ENCODE data around the gene HAGH. TPM values are rescaled to one million over a fixed set of nuclear protein-coding genes. Genes with fewer than 3 reads are reported as not detected.

Gene HAGH
- total RNA-seq, 1 donor from 2014 or later, result 35.9 TPM

GRCh38 chr16:1771188-1771863, 55.3 kb downstream of the HAGH start, which contains the start of gene NME3:
NME3 (minus strand) TSS chr16:1771543; CDS start chr16:1771534, 9 bp downstream.
- TF ChIP-seq CTCF (IDR thresholded peaks at IDR 0.05; ENCODE audit: insufficient read depth, low read depth, low read length) (no peak), EZH2 (IDR thresholded peaks at IDR 0.05; ENCODE audit: insufficient read depth, low read length) (no peak)
- H3K4me3 ChIP-seq (ENCODE audit: insufficient read depth, low read depth, low read length), result peak within 1 kb of the TSS; percentile 66
- peak within 1 kb of the TSS; percentile 38 for H3K27ac ChIP-seq (ENCODE audit: low read depth, low read length)
- Mint-ChIP-seq H3K4me3 (ENCODE audit: unreplicated experiment) (peak within 1 kb of the TSS; percentile 91), H3K36me3 (ENCODE audit: low read depth, unreplicated experiment) (no peaks in the 10 kb centered on the region), H3K4me1 (ENCODE audit: low read depth, unreplicated experiment) (peaks cover 6% of the 10 kb centered on the region), H3K27ac (ENCODE audit: unreplicated experiment) (peak within 1 kb of the TSS; percentile 98), H3K9me3 (ENCODE audit: unreplicated experiment) (no peaks in the 10 kb centered on the region), H3K27me3 (ENCODE audit: low read depth, unreplicated experiment) (no peaks in the 10 kb centered on the region)
- no peaks in the 10 kb centered on the region for H3K9me3 ChIP-seq (ENCODE audit: insufficient read depth, low read depth, low read length)
- FAIRE-seq (no peak), DNase-seq (ENCODE audit: low read depth) (peak; percentile 43)
- peaks cover 54% of the 10 kb centered on the region for H4K20me1 ChIP-seq (ENCODE audit: insufficient read depth, low read length)
- H3K4me1 ChIP-seq (ENCODE audit: insufficient read depth, low read length), result peaks cover 26% of the 10 kb centered on the region
- H3K9ac ChIP-seq (ENCODE audit: low read length), result peak within 1 kb of the TSS; percentile 91
- H3K79me2 ChIP-seq (ENCODE audit: insufficient read depth, low read length), result peaks cover 39% of the 10 kb centered on the region
- no peaks in the 10 kb centered on the region for H3K27me3 ChIP-seq (ENCODE audit: insufficient read depth, low read length)
- H3K36me3 ChIP-seq (ENCODE audit: insufficient read depth, low read length), result no peaks in the 10 kb centered on the region
- H3K4me2 ChIP-seq (ENCODE audit: low read length), result peak within 1 kb of the TSS; percentile 91
- no peak within 1 kb of the TSS for H2AFZ ChIP-seq (ENCODE audit: low read depth, low read length)

GRCh38 chr16:1770328-1771187, 56.1 kb downstream of the HAGH start:
- Mint-ChIP-seq H3K4me3 (ENCODE audit: unreplicated experiment) (peak overlapping the region; percentile 86), H3K9me3 (ENCODE audit: unreplicated experiment) (no peaks in the 10 kb centered on the region), H3K27me3 (ENCODE audit: low read depth, unreplicated experiment) (no peaks in the 10 kb centered on the region), H3K27ac (ENCODE audit: unreplicated experiment) (peak overlapping the region; percentile 87), H3K4me1 (ENCODE audit: low read depth, unreplicated experiment) (peaks cover 6% of the 10 kb centered on the region), H3K36me3 (ENCODE audit: low read depth, unreplicated experiment) (no peaks in the 10 kb centered on the region)
- no peak for FAIRE-seq
- Histone ChIP-seq H4K20me1 (ENCODE audit: insufficient read depth, low read length) (peaks cover 54% of the 10 kb centered on the region), H3K4me3 (ENCODE audit: insufficient read depth, low read depth, low read length) (peak overlapping the region; percentile 65), H2AFZ (ENCODE audit: low read depth, low read length) (no peak overlapping the region), H3K27ac (ENCODE audit: low read depth, low read length) (peak overlapping the region; percentile 38), H3K9me3 (ENCODE audit: insufficient read depth, low read depth, low read length) (no peaks in the 10 kb centered on the region), H3K27me3 (ENCODE audit: insufficient read depth, low read length) (no peaks in the 10 kb centered on the region), H3K9ac (ENCODE audit: low read length) (peak overlapping the region; percentile 91), H3K4me2 (ENCODE audit: low read length) (peak overlapping the region; percentile 91), H3K36me3 (ENCODE audit: insufficient read depth, low read length) (no peaks in the 10 kb centered on the region), H3K79me2 (ENCODE audit: insufficient read depth, low read length) (peaks cover 38% of the 10 kb centered on the region), H3K4me1 (ENCODE audit: insufficient read depth, low read length) (peaks cover 26% of the 10 kb centered on the region)
- DNase-seq (ENCODE audit: low read depth), result peak; percentile 61
- TF ChIP-seq EZH2 (IDR thresholded peaks at IDR 0.05; ENCODE audit: insufficient read depth, low read length) (no peak), CTCF (IDR thresholded peaks at IDR 0.05; ENCODE audit: insufficient read depth, low read depth, low read length) (no peak)
